Transverse colon (tissue), 4 donors: ENCODE results near the gene RGS6. TPM values are rescaled to one million over a fixed set of nuclear protein-coding genes. Genes with fewer than 3 reads are reported as not detected.

Source experiments
- DNase-seq: peaks from one replicate; pipeline ENCODE4 v3.0.0-alpha.2; 2019
- H3K27ac ChIP-seq, 4 donors: fragments of 200-600 bp; sonication (generic); 2 replicates each; pipeline ENCODE4 v1.5.1; 2016 to 2018; ENCODE audit warnings: inconsistent platforms in 4 of 4
- H3K27me3 ChIP-seq: fragments of 200-600 bp; sonication (generic); 2 replicates; pipeline ENCODE4 v1.5.1; 2017; ENCODE audit warnings: inconsistent platforms
- H3K36me3 ChIP-seq, 4 donors: fragments of 200-600 bp; sonication (generic); 2 replicates each; pipeline ENCODE4 v1.5.1; 2017 to 2019; ENCODE audit warnings: inconsistent platforms in 4 of 4
- H3K4me1 ChIP-seq, 4 donors: fragments of 200-600 bp; sonication (generic); 2 replicates each; pipeline ENCODE4 v1.5.1; 2017 to 2020; ENCODE audit warnings: inconsistent platforms in 4 of 4
- H3K4me3 ChIP-seq, 4 donors: fragments of 200-600 bp; sonication (generic); 1 replicate in 1 of 4; 2 replicates in 3 of 4; pipeline versions ENCODE4 v1.5.1 to v1.6.1; 2017 to 2019; ENCODE audit warnings: inconsistent platforms in 4 of 4
- H3K9me3 ChIP-seq, 2 donors: fragments of 200-600 bp; sonication (generic); 2 replicates each; pipeline ENCODE4 v1.5.1; 2017 to 2019; ENCODE audit warnings: inconsistent platforms in 2 of 2
- EP300 ChIP-seq: sonication (generic); formaldehyde crosslinking; IDR thresholded peaks from one replicate; pipeline ENCODE4 v1.6.1; 2017; ENCODE audit warnings: antibody characterized with exemption, low read depth
- POLR2A ChIP-seq: fragments of 450-650 bp; IDR thresholded peaks from one replicate; pipeline ENCODE4 v1.6.1; 2016; ENCODE audit warnings: antibody characterized with exemption, mild to moderate bottlenecking, moderate library complexity
- POLR2AphosphoS5 ChIP-seq, 3 donors: sonication (generic); formaldehyde crosslinking; IDR thresholded peaks; one replicate each; pipeline ENCODE4 v1.6.1; 2016; ENCODE audit warnings: antibody characterized with exemption in 3 of 3
- WGBS, 2 donors: methylation state at CpG; one replicate each; pipeline ENCODE4 v1.1.5; 2018; ENCODE audit warnings: low coverage in 1 of 2; 5-methylcytosine and 5-hydroxymethylcytosine counted together
- in situ Hi-C, 4 donors: fragments of 200-750 bp; cut with MboI; loops; one replicate each; pipeline versions ENCODE4 v1.15.0 to v1.15.1; 2017; ENCODE audit warnings: low sequenced_read_pairs in 3 of 4, low pct_ligation_motif_present in 1 of 4, low pct_unique_long_range_greater_than_20kb in 1 of 4
- intact Hi-C: fragments of 100-400 bp; cut with DNase I; formaldehyde crosslinking; loops from one replicate; pipeline ENCODE4 v1.15.1; 2023; ENCODE audit warnings: low total_unique reads
- total RNA-seq, 4 donors: library from RNA; depleted of rRNA; stranded (reverse); fragments of >200 nt; gene quantifications; one replicate each; pipeline ENCODE4 v1.1.0, GENCODE V29; 2016
- TF ChIP-seq, protein P1 (sequence below), 5 experiments: fragments of 200-600 bp in 3 of 5; fragments of 450-650 bp in 2 of 5; sonication (generic) in 3 of 5; IDR thresholded peaks; 1 replicate in 2 of 5; 2 replicates in 3 of 5; pipeline ENCODE4 v1.5.1; 2016 to 2017; ENCODE audit warnings: antibody characterized with exemption in 5 of 5, inconsistent platforms in 3 of 5, mild to moderate bottlenecking in 2 of 5, moderate library complexity in 1 of 5

Gene RGS6
- total RNA-seq, 4 donors from 2014 or later = 0.41 to 0.48 TPM; not detected in 2

DNA sequence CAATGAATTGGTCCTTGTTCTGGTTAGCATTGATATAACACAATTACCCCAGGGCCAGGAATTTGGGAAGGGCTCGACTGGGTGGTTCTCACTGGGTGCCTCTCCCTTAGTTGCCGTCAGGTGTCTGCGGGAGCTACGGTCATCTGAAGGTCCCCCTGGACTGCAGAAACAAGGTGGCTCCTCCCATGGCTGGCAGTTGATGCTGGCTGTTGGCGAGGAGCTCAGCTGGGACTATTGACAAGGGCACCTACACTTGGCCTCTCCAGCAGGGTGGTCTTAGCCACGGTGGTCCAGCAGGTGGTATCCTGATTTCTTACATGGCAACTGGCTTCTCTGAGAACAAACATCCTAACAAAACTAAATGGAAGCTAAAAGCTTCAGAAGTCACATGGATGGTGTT, 41.0 kb upstream of the RGS6 start:
- no peak for TF ChIP-seq POLR2AphosphoS5 (IDR thresholded peaks at IDR 0.05)
- TF ChIP-seq, protein P1, sequence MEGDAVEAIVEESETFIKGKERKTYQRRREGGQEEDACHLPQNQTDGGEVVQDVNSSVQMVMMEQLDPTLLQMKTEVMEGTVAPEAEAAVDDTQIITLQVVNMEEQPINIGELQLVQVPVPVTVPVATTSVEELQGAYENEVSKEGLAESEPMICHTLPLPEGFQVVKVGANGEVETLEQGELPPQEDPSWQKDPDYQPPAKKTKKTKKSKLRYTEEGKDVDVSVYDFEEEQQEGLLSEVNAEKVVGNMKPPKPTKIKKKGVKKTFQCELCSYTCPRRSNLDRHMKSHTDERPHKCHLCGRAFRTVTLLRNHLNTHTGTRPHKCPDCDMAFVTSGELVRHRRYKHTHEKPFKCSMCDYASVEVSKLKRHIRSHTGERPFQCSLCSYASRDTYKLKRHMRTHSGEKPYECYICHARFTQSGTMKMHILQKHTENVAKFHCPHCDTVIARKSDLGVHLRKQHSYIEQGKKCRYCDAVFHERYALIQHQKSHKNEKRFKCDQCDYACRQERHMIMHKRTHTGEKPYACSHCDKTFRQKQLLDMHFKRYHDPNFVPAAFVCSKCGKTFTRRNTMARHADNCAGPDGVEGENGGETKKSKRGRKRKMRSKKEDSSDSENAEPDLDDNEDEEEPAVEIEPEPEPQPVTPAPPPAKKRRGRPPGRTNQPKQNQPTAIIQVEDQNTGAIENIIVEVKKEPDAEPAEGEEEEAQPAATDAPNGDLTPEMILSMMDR (IDR thresholded peaks at IDR 0.05) = no peak
- no peak for TF ChIP-seq EP300
- no peak for TF ChIP-seq POLR2A

DNA sequence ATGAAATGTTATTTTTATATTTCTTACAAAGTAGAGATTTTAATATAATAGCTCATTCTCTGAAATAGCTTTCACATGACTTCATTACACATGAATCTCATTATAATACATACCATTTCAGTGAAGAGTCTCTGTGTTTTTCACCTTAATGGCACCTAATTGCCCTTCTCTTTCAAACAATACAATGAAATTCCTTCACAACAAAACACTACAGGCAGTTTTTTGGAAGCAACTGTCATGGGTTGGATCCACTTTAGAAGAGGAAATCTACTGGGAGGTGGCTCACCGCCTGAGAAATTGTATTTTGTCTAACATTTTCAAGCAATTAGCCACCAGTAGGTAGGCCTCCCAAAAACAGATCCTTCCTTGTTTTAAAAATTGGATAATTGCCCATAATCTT, 40.3 kb upstream of the RGS6 start:
- Histone ChIP-seq H3K9me3 (peaks cover 1 to 7% of the 10 kb centered on the region in 2 donors), H3K27ac (no peak overlapping the region), H3K4me3 (no peak overlapping the region), H3K36me3 (no peaks in the 10 kb centered on the region), H3K4me1 (no peaks in the 10 kb centered on the region), H3K27me3 (no peaks in the 10 kb centered on the region)
- TF ChIP-seq POLR2A = no peak
- no peak for TF ChIP-seq POLR2AphosphoS5 (IDR thresholded peaks at IDR 0.05)
- TF ChIP-seq EP300 = no peak
- TF ChIP-seq, protein P1 (IDR thresholded peaks at IDR 0.05) = no peak
- in situ Hi-C loops = no loop called here
- DNase-seq = no peak
- intact Hi-C loops = no loop called here
- WGBS, 2 donors = 71 to 83% methylated on average over 1 of the region's 1 CpG

More for the DNA sequence above, 41.0 kb upstream of the RGS6 start:
- in situ Hi-C loops (no loop called here), intact Hi-C loops (no loop called here)
- no peak overlapping the region for H3K27ac ChIP-seq
- peaks cover 4 to 7% of the 10 kb centered on the region in 2 donors for H3K9me3 ChIP-seq
- no peak for DNase-seq
- H3K4me3 ChIP-seq = no peak overlapping the region
- 71% methylated on average over 6 of the region's 6 CpGs; no CpG with 5 or more reads in 1 of the 2 donors for WGBS, 2 donors
- H3K27me3 ChIP-seq = no peaks in the 10 kb centered on the region
- H3K36me3 ChIP-seq = no peaks in the 10 kb centered on the region
- H3K4me1 ChIP-seq = no peaks in the 10 kb centered on the region

DNA sequence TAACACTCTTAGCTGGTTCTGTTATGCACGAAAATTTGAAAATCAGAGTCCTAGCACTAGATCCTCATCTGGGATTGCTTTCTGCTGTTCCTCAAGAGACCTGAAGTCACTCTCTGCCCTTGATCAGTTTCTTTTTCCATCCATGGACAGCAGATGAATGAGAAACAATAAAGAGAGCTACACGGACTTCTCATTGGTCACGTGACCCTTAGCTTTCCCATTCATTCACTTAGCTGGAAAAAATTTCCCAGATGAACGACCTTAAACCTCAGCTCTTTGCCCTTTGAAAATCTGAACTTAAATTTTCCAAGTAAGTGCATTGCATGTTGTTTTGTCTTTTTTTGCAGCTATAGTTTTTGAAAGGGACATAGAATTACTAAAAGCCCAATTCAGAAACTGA, 27.2 kb upstream of the RGS6 start:
- Histone ChIP-seq H3K27me3 (no peaks in the 10 kb centered on the region), H3K9me3 (no peaks in the 10 kb centered on the region), H3K4me3 (no peak overlapping the region), H3K27ac (no peak overlapping the region), H3K36me3 (no peaks in the 10 kb centered on the region), H3K4me1 (no peaks in the 10 kb centered on the region)
- in situ Hi-C loops (no loop called here), intact Hi-C loops (no loop called here)
- WGBS, 2 donors = 33 to 56% methylated on average over 4 of the region's 4 CpGs
- TF ChIP-seq POLR2A (no peak), POLR2AphosphoS5 (IDR thresholded peaks at IDR 0.05) (no peak), EP300 (no peak)
- TF ChIP-seq, protein P1 (IDR thresholded peaks at IDR 0.05) = no peak
- DNase-seq = no peak

DNA sequence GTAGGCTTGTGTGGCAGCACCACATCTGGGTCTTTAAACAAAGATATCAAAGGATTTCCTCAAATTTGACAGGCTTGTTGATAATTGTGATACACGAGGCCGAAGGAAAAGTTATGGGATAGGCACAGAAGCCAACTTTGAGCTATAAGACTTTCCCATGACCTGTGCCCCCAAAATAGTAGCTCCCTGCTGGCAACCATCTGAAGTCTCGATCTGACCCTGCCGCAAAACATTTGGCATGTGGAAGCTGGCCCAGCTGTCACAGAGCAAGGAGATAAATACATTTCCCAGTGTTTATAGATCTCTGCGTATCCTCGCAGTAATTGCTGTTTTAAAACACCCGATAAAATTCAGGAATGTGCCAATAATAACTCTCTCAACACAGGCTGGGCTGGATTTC, 26.4 kb upstream of the RGS6 start:
- WGBS, 2 donors = 47 to 57% methylated on average over 5 to 7 of the region's 7 CpGs
- no peaks in the 10 kb centered on the region for H3K27me3 ChIP-seq
- in situ Hi-C loops (no loop called here), intact Hi-C loops (no loop called here)
- no peaks in the 10 kb centered on the region for H3K9me3 ChIP-seq
- H3K36me3 ChIP-seq = no peaks in the 10 kb centered on the region
- no peak overlapping the region for H3K4me3 ChIP-seq
- no peaks in the 10 kb centered on the region for H3K4me1 ChIP-seq
- H3K27ac ChIP-seq = no peak overlapping the region
- TF ChIP-seq, protein P1 (IDR thresholded peaks at IDR 0.05) = no peak
- no peak for TF ChIP-seq POLR2AphosphoS5 (IDR thresholded peaks at IDR 0.05)
- no peak for TF ChIP-seq EP300
- TF ChIP-seq POLR2A = no peak
- DNase-seq = no peak
